ENCODE results near the gene KASH5. TPM values are rescaled to one million over a fixed set of nuclear protein-coding genes. Genes with fewer than 3 reads are reported as not detected.

KASH5 gene
- total and polyA plus RNA-seq, 2 of the 13 experiments (the other 11 are each of a cell fraction or from before 2014, with no cell fraction given) = not detected

DNA sequence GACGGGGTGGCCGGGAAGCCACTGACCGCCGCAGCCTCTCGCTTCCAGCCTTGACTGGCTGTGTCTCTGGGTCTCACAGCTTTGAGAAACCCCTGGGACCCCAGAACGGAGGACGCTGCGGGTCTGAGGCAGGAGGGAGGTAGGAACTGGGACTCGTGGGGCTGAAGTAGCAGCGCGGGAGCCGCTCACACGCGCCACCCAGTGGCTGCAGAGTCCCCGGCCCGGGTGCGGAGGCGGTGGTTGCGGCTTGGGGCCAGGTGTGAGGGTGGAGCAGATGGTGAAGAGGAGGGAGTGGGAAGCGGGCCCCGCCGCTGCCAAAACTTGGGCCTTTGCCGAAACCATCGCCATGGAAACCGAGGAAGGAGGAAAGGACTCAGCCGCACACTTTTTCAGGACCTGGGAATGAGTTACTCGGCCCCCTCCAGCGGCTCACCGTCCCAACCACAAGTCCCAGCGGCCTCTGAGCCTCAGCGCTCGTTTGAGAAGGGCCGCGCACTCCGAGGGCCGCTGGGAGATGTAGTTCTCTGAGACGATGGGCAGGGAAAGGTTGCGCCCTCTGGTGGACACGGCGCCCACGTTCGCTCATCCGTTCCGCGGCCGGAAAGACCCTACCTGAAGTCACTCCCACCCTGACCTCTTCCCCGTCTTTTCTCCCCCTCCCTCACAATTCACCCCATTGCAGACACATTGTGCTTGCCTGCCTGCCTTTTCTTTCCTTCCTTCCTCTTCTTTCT is 55.5 kb downstream of the KASH5 start (continued):
- TF ChIP-seq, protein P1, sequence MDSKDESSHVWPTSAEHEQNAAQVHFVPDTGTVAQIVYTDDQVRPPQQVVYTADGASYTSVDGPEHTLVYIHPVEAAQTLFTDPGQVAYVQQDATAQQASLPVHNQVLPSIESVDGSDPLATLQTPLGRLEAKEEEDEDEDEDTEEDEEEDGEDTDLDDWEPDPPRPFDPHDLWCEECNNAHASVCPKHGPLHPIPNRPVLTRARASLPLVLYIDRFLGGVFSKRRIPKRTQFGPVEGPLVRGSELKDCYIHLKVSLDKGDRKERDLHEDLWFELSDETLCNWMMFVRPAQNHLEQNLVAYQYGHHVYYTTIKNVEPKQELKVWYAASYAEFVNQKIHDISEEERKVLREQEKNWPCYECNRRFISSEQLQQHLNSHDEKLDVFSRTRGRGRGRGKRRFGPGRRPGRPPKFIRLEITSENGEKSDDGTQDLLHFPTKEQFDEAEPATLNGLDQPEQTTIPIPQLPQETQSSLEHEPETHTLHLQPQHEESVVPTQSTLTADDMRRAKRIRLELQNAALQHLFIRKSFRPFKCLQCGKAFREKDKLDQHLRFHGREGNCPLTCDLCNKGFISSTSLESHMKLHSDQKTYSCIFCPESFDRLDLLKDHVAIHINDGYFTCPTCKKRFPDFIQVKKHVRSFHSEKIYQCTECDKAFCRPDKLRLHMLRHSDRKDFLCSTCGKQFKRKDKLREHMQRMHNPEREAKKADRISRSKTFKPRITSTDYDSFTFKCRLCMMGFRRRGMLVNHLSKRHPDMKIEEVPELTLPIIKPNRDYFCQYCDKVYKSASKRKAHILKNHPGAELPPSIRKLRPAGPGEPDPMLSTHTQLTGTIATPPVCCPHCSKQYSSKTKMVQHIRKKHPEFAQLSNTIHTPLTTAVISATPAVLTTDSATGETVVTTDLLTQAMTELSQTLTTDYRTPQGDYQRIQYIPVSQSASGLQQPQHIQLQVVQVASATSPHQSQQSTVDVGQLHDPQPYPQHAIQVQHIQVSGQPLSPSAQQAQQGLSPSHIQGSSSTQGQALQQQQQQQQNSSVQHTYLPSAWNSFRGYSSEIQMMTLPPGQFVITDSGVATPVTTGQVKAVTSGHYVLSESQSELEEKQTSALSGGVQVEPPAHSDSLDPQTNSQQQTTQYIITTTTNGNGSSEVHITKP (CRISPR knock-in tag; IDR thresholded peaks at IDR 0.05; ENCODE audit: low read depth) = peak; percentile 60; the same call in 1 of the 2 replicates
- TF ChIP-seq ZNF180 (CRISPR knock-in tag; IDR thresholded peaks at IDR 0.05; ENCODE audit: borderline replicate concordance, low read depth) = no peak; the same call in 1 of the 2 replicates
- no peak for TF ChIP-seq ATAD3A (CRISPR knock-in tag; IDR thresholded peaks at IDR 0.05)
- TF ChIP-seq NFKBIZ (CRISPR knock-in tag; IDR thresholded peaks at IDR 0.05) = no peak
- no peak for TF ChIP-seq ARNT (IDR thresholded peaks at IDR 0.05)
- peak; percentile 50; the same call in 1 of the 2 replicates for TF ChIP-seq ZBTB38 (CRISPR knock-in tag; IDR thresholded peaks at IDR 0.05)
- TF ChIP-seq ZNF660 (CRISPR knock-in tag; IDR thresholded peaks at IDR 0.05; ENCODE audit: borderline replicate concordance, low read depth) = no peak
- peak; percentile 47; the same call in 1 of the 2 replicates for TF ChIP-seq TAF1 (CRISPR knock-in tag; IDR thresholded peaks at IDR 0.05)
- no peak for TF ChIP-seq IRX3 (CRISPR knock-in tag; IDR thresholded peaks at IDR 0.05; ENCODE audit: borderline replicate concordance, low read depth)
- TF ChIP-seq, protein P2, sequence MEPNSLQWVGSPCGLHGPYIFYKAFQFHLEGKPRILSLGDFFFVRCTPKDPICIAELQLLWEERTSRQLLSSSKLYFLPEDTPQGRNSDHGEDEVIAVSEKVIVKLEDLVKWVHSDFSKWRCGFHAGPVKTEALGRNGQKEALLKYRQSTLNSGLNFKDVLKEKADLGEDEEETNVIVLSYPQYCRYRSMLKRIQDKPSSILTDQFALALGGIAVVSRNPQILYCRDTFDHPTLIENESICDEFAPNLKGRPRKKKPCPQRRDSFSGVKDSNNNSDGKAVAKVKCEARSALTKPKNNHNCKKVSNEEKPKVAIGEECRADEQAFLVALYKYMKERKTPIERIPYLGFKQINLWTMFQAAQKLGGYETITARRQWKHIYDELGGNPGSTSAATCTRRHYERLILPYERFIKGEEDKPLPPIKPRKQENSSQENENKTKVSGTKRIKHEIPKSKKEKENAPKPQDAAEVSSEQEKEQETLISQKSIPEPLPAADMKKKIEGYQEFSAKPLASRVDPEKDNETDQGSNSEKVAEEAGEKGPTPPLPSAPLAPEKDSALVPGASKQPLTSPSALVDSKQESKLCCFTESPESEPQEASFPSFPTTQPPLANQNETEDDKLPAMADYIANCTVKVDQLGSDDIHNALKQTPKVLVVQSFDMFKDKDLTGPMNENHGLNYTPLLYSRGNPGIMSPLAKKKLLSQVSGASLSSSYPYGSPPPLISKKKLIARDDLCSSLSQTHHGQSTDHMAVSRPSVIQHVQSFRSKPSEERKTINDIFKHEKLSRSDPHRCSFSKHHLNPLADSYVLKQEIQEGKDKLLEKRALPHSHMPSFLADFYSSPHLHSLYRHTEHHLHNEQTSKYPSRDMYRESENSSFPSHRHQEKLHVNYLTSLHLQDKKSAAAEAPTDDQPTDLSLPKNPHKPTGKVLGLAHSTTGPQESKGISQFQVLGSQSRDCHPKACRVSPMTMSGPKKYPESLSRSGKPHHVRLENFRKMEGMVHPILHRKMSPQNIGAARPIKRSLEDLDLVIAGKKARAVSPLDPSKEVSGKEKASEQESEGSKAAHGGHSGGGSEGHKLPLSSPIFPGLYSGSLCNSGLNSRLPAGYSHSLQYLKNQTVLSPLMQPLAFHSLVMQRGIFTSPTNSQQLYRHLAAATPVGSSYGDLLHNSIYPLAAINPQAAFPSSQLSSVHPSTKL (CRISPR knock-in tag; IDR thresholded peaks at IDR 0.05) = no peak
- peak; percentile 37 for TF ChIP-seq ZNF263 (CRISPR knock-in tag; IDR thresholded peaks at IDR 0.05)
- peak; percentile 77 for TF ChIP-seq HDAC1 (CRISPR knock-in tag; IDR thresholded peaks at IDR 0.05)
- peak; percentile 96 for TF ChIP-seq XRCC5 (optimal IDR thresholded peaks at IDR 0.05; ENCODE audit: low read length)
- TF ChIP-seq ZNF430 (CRISPR knock-in tag; IDR thresholded peaks at IDR 0.05) = 0 out of 2 replicates have a peak, but pooled peaks have one; percentile 39
- peak; percentile 94 for TF ChIP-seq IRF2 (CRISPR knock-in tag; IDR thresholded peaks at IDR 0.05)
- TF ChIP-seq, protein P3, sequence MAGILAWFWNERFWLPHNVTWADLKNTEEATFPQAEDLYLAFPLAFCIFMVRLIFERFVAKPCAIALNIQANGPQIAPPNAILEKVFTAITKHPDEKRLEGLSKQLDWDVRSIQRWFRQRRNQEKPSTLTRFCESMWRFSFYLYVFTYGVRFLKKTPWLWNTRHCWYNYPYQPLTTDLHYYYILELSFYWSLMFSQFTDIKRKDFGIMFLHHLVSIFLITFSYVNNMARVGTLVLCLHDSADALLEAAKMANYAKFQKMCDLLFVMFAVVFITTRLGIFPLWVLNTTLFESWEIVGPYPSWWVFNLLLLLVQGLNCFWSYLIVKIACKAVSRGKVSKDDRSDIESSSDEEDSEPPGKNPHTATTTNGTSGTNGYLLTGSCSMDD (CRISPR knock-in tag; IDR thresholded peaks at IDR 0.05) = no peak
- TF ChIP-seq MAZ (IDR thresholded peaks at IDR 0.05; ENCODE audit: borderline replicate concordance, low read depth, low read length) = peak; percentile 80; the same call in 1 of the 2 replicates
- TF ChIP-seq MAZ (CRISPR knock-in tag; IDR thresholded peaks at IDR 0.05; ENCODE audit: low read depth) = peak; percentile 82
- peak; percentile 86 for TF ChIP-seq HOXA3 (CRISPR knock-in tag; IDR thresholded peaks at IDR 0.05)
- TF ChIP-seq ZNF652 (CRISPR knock-in tag; IDR thresholded peaks at IDR 0.05; ENCODE audit: borderline replicate concordance, low read depth) = no peak
- TF ChIP-seq, protein P4, sequence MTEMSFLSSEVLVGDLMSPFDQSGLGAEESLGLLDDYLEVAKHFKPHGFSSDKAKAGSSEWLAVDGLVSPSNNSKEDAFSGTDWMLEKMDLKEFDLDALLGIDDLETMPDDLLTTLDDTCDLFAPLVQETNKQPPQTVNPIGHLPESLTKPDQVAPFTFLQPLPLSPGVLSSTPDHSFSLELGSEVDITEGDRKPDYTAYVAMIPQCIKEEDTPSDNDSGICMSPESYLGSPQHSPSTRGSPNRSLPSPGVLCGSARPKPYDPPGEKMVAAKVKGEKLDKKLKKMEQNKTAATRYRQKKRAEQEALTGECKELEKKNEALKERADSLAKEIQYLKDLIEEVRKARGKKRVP (CRISPR knock-in tag; IDR thresholded peaks at IDR 0.05) = no peak

Measured in HepG2 (cell line).